Transverse colon (tissue), 4 donors: ENCODE measurements around the gene CTNNBL1. TPM values are rescaled to one million over a fixed set of nuclear protein-coding genes. Genes with fewer than 3 reads are reported as not detected.

Experiments
- DNase-seq: peaks from one replicate; pipeline ENCODE4 v3.0.0-alpha.2; 2019
- H3K27ac ChIP-seq, 4 donors: fragments of 200-600 bp; sonication (generic); 2 replicates each; pipeline ENCODE4 v1.5.1; 2016 to 2018; ENCODE audit warnings: inconsistent platforms in 4 of 4
- H3K27me3 ChIP-seq: fragments of 200-600 bp; sonication (generic); 2 replicates; pipeline ENCODE4 v1.5.1; 2017; ENCODE audit warnings: inconsistent platforms
- H3K36me3 ChIP-seq, 4 donors: fragments of 200-600 bp; sonication (generic); 2 replicates each; pipeline ENCODE4 v1.5.1; 2017 to 2019; ENCODE audit warnings: inconsistent platforms in 4 of 4
- H3K4me1 ChIP-seq, 4 donors: fragments of 200-600 bp; sonication (generic); 2 replicates each; pipeline ENCODE4 v1.5.1; 2017 to 2020; ENCODE audit warnings: inconsistent platforms in 4 of 4
- H3K4me3 ChIP-seq, 4 donors: fragments of 200-600 bp; sonication (generic); 1 replicate in 1 of 4; 2 replicates in 3 of 4; pipeline versions ENCODE4 v1.5.1 to v1.6.1; 2017 to 2019; ENCODE audit warnings: inconsistent platforms in 4 of 4
- H3K9me3 ChIP-seq, 2 donors: fragments of 200-600 bp; sonication (generic); 2 replicates each; pipeline ENCODE4 v1.5.1; 2017 to 2019; ENCODE audit warnings: inconsistent platforms in 2 of 2
- EP300 ChIP-seq: sonication (generic); formaldehyde crosslinking; IDR thresholded peaks from one replicate; pipeline ENCODE4 v1.6.1; 2017; ENCODE audit warnings: antibody characterized with exemption, low read depth
- POLR2A ChIP-seq: fragments of 450-650 bp; IDR thresholded peaks from one replicate; pipeline ENCODE4 v1.6.1; 2016; ENCODE audit warnings: antibody characterized with exemption, mild to moderate bottlenecking, moderate library complexity
- POLR2AphosphoS5 ChIP-seq, 3 donors: sonication (generic); formaldehyde crosslinking; IDR thresholded peaks; one replicate each; pipeline ENCODE4 v1.6.1; 2016; ENCODE audit warnings: antibody characterized with exemption in 3 of 3
- WGBS, 2 donors: methylation state at CpG; one replicate each; pipeline ENCODE4 v1.1.5; 2018; ENCODE audit warnings: low coverage in 1 of 2; 5-methylcytosine and 5-hydroxymethylcytosine counted together
- in situ Hi-C, 4 donors: fragments of 200-750 bp; cut with MboI; loops; one replicate each; pipeline versions ENCODE4 v1.15.0 to v1.15.1; 2017; ENCODE audit warnings: low sequenced_read_pairs in 3 of 4, low pct_ligation_motif_present in 1 of 4, low pct_unique_long_range_greater_than_20kb in 1 of 4
- intact Hi-C: fragments of 100-400 bp; cut with DNase I; formaldehyde crosslinking; loops from one replicate; pipeline ENCODE4 v1.15.1; 2023; ENCODE audit warnings: low total_unique reads
- total RNA-seq, 4 donors: library from RNA; depleted of rRNA; stranded (reverse); fragments of >200 nt; gene quantifications; one replicate each; pipeline ENCODE4 v1.1.0, GENCODE V29; 2016
- TF ChIP-seq, protein P1 (sequence below), 5 experiments: fragments of 200-600 bp in 3 of 5; fragments of 450-650 bp in 2 of 5; sonication (generic) in 3 of 5; IDR thresholded peaks; 1 replicate in 2 of 5; 2 replicates in 3 of 5; pipeline ENCODE4 v1.5.1; 2016 to 2017; ENCODE audit warnings: antibody characterized with exemption in 5 of 5, inconsistent platforms in 3 of 5, mild to moderate bottlenecking in 2 of 5, moderate library complexity in 1 of 5

CTNNBL1 gene
- total RNA-seq, 4 donors from 2014 or later = 18.7 to 49.0 (median 22.4) TPM

GRCh38 chr20:37668166-37668565, 25.7 kb upstream of the CTNNBL1 start:
- no peak for DNase-seq
- intact Hi-C loops (no loop called here), in situ Hi-C loops (no loop called here)
- H3K9me3 ChIP-seq = no peaks in the 10 kb centered on the region
- H3K4me1 ChIP-seq = no peaks in the 10 kb centered on the region
- TF ChIP-seq POLR2AphosphoS5 (IDR thresholded peaks at IDR 0.05) (no peak), POLR2A (no peak)
- 73 to 84% methylated on average over 3 to 9 of the region's 9 CpGs for WGBS, 2 donors
- no peak overlapping the region for H3K4me3 ChIP-seq
- peaks cover 3% of the 10 kb centered on the region for H3K27me3 ChIP-seq
- no peak overlapping the region for H3K27ac ChIP-seq
- no peaks in the 10 kb centered on the region for H3K36me3 ChIP-seq

DNA sequence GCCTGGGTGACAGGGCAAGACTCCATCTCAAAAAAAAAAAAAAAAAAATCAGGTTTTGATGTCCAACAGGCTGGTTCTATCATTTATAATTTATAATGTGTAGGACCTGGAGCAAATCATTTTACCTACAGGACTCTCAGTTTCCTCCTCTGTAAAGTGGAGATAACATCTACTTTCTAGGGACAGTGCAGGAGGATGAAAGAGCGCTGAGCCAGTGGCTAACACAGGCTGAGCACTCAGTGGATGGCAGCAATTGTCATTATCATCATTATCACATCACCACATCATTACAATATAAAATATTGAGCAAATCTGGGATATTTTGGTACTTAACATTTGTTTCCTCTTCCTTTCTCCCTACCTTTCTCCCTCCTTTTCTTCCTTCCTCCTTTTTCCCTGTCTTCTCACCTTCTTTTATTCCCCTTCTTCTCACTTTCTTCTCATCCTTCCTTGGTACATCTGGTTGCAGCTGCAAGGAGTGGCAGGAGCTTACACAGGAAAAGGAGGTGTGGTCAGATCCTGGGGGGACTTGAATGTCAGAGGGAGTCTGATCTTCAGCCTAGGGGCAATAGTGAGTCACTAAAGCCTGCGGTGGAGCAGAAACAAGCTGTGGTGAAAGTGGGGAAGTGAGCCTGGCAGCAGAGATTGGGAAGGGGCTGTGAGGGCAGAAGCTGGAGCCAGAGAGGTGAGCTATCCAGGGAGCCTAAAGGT, 24.6 kb upstream of the CTNNBL1 start:
- in situ Hi-C loops = no loop called here
- 42 to 49% methylated on average over 2 of the region's 2 CpGs for WGBS, 2 donors
- H3K9me3 ChIP-seq = no peaks in the 10 kb centered on the region
- H3K4me3 ChIP-seq = no peak overlapping the region
- TF ChIP-seq POLR2A = no peak
- H3K27me3 ChIP-seq = peaks cover 3% of the 10 kb centered on the region
- intact Hi-C loops = no loop called here
- H3K36me3 ChIP-seq = no peaks in the 10 kb centered on the region
- H3K27ac ChIP-seq = no peak overlapping the region
- DNase-seq = no peak
- H3K4me1 ChIP-seq = no peaks in the 10 kb centered on the region

- in situ Hi-C loops (no loop called here), intact Hi-C loops (no loop called here)
- Histone ChIP-seq H3K4me1 (no peaks in the 10 kb centered on the region), H3K27me3 (peaks cover 3% of the 10 kb centered on the region), H3K27ac (no peak overlapping the region), H3K9me3 (no peaks in the 10 kb centered on the region), H3K4me3 (no peak overlapping the region), H3K36me3 (no peaks in the 10 kb centered on the region)
- TF ChIP-seq, protein P1, sequence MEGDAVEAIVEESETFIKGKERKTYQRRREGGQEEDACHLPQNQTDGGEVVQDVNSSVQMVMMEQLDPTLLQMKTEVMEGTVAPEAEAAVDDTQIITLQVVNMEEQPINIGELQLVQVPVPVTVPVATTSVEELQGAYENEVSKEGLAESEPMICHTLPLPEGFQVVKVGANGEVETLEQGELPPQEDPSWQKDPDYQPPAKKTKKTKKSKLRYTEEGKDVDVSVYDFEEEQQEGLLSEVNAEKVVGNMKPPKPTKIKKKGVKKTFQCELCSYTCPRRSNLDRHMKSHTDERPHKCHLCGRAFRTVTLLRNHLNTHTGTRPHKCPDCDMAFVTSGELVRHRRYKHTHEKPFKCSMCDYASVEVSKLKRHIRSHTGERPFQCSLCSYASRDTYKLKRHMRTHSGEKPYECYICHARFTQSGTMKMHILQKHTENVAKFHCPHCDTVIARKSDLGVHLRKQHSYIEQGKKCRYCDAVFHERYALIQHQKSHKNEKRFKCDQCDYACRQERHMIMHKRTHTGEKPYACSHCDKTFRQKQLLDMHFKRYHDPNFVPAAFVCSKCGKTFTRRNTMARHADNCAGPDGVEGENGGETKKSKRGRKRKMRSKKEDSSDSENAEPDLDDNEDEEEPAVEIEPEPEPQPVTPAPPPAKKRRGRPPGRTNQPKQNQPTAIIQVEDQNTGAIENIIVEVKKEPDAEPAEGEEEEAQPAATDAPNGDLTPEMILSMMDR (IDR thresholded peaks at IDR 0.05) = no peak
- TF ChIP-seq POLR2AphosphoS5 (IDR thresholded peaks at IDR 0.05) = no peak
- TF ChIP-seq POLR2A = no peak
- TF ChIP-seq EP300 = no peak
- WGBS, 2 donors = 46 to 58% methylated on average over 8 to 12 of the region's 12 CpGs
- no peak for DNase-seq
Observed at GRCh38 chr20:37669773-37670236, 24.0 kb upstream of the CTNNBL1 start.

DNA sequence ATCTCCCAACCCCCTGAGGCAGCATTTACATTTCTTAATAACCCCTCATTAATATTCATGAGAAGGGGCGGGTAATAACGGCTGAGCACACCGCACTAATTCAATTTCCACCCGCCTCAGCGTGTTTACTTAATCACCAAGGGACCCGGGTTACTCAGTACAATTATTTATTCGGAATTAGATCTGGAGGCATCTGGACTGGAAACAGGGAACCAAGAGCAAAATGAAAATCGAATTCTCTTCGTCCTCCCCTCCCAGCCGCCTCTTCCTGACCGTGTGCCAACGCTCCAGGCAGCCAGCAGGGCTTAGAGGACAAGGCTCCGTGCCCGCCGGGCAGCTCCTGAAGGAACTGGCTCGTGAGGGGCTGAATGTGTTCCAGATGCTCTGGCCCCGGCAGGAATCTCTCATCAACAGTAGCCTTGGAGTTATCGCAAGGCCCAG, 23.5 kb upstream of the CTNNBL1 start:
- H3K4me1 ChIP-seq = no peaks in the 10 kb centered on the region
- 0 to 46% methylated on average over 2 to 18 of the region's 18 CpGs for whole genome bisulfite sequencing, 2 donors

DNA sequence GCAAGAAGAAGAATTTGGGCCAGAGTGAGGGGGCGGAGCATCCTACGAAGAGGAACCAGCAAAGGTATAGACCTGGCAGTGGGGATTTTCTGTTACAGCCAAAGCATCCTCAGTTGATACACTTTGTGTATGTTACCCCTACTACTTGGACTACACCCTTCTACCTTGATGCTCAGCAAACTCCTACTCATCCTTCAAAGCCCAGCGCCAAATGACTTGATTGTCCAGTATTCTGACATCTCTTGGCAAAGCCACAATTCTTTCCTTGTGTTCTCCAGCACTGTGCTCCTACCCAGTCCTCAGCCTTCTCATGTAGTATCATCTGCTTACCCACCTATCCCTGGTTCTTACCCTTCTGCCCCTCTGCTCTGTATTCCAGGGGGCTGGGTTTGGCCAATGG, 21.7 kb upstream of the CTNNBL1 start:
- WGBS, 2 donors = 73 to 95% methylated on average over 1 to 3 of the region's 3 CpGs

More for the DNA sequence above, 23.5 kb upstream of the CTNNBL1 start:
- TF ChIP-seq EP300 = no peak
- TF ChIP-seq, protein P1 (IDR thresholded peaks at IDR 0.05) = no peak
- Histone ChIP-seq H3K36me3 (no peaks in the 10 kb centered on the region), H3K27ac (no peak overlapping the region), H3K9me3 (no peaks in the 10 kb centered on the region), H3K27me3 (peaks cover 6% of the 10 kb centered on the region), H3K4me3 (no peak overlapping the region)
- intact Hi-C loops = no loop called here
- in situ Hi-C loops = no loop called here
- DNase-seq = peak; percentile 11

More for the DNA sequence above, 21.7 kb upstream of the CTNNBL1 start:
- intact Hi-C loops (no loop called here), in situ Hi-C loops (no loop called here)
- TF ChIP-seq POLR2AphosphoS5 (IDR thresholded peaks at IDR 0.05) = no peak
- no peak for TF ChIP-seq POLR2A
- TF ChIP-seq, protein P1 (IDR thresholded peaks at IDR 0.05) = no peak
- no peak for TF ChIP-seq EP300
- no peak overlapping the region for H3K27ac ChIP-seq
- H3K36me3 ChIP-seq = no peaks in the 10 kb centered on the region
- H3K4me3 ChIP-seq = no peak overlapping the region
- H3K4me1 ChIP-seq = no peaks in the 10 kb centered on the region
- H3K27me3 ChIP-seq = peaks cover 8% of the 10 kb centered on the region
- H3K9me3 ChIP-seq = no peaks in the 10 kb centered on the region
- DNase-seq = no peak
